Lower lobe of right lung (tissue), 2 donors: ENCODE results near the gene SPEM2. TPM values are rescaled to one million over a fixed set of nuclear protein-coding genes. Genes with fewer than 3 reads are reported as not detected.
A peak's percentile ranks its signal among the peaks of the same experiment; 100 is the strongest.

Source experiments
- ATAC-seq, 2 donors: fragments of 200-7000 bp; cut with Tn5 transposase; one replicate each; pipeline ENCODE4 v1.9.1; 2020 to 2022; ENCODE audit warnings: mild to moderate bottlenecking in 2 of 2, moderate library complexity in 2 of 2
- DNase-seq: peaks from one replicate; pipeline ENCODE4 v3.0.0-alpha.2; 2020
- H3K27ac ChIP-seq: fragments of 200-600 bp; one replicate; pipeline ENCODE4 v1.8.0; 2022
- H3K27me3 ChIP-seq: fragments of 200-600 bp; one replicate; pipeline ENCODE4 v1.8.0; 2022; ENCODE audit warnings: low read depth
- H3K36me3 ChIP-seq: fragments of 200-600 bp; one replicate; pipeline ENCODE4 v1.8.0; 2022; ENCODE audit warnings: mild to moderate bottlenecking
- H3K4me1 ChIP-seq: fragments of 200-600 bp; one replicate; pipeline ENCODE4 v1.8.0; 2022
- H3K4me3 ChIP-seq: fragments of 200-600 bp; one replicate; pipeline ENCODE4 v1.8.0; 2022; ENCODE audit warnings: mild to moderate bottlenecking
- H3K9me3 ChIP-seq: fragments of 200-600 bp; one replicate; pipeline ENCODE4 v1.8.0; 2022
- CTCF ChIP-seq: fragments of 200-600 bp; IDR thresholded peaks from one replicate; pipeline ENCODE4 v1.8.0; 2022; ENCODE audit warnings: antibody characterized with exemption, mild to moderate bottlenecking
- intact Hi-C: fragments of 100-400 bp; cut with DNase I; formaldehyde crosslinking; loops from one replicate; pipeline ENCODE4 v1.11.0; 2022
- total RNA-seq: library from RNA; stranded (reverse); fragmentation: NEBNext Ultra II Directional; extraction: Animal tissue kit (Norgen Biotek cat#: 25700); gene quantifications from one replicate; pipeline ENCODE4 v1.2.1, GENCODE V29; 2021
- donor health status: DM: no; HTN: yes; CAD: no; lungs with severe emphysema.

The SPEM2 gene
- total RNA-seq, 1 donor from 2014 or later: not detected

DNA sequence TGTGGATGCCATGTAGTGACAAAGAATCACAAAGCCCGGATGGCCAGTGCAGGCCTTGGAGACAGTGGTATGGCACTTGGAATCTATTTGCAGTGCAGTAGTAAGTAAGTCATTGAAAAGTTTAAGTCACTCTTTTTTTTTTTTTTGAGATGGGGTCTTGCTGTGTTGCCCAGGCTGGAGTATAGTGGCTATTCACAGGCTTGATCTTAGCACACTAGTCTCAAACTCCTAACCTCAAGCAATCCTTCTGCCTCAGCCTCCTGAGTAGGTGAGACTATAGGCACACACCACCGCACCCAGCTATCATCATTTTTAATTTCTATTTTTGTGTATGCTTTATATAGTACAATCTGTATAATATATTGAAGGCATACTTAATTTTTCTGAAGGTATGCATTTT, 26.8 kb upstream of the SPEM2 start:
- Histone ChIP-seq H3K27ac (no peak overlapping the region), H3K36me3 (no peaks in the 10 kb centered on the region), H3K9me3 (no peaks in the 10 kb centered on the region), H3K27me3 (no peaks in the 10 kb centered on the region), H3K4me3 (no peak overlapping the region), H3K4me1 (peaks cover 24% of the 10 kb centered on the region)
- intact Hi-C loops: no loop called here
- DNase-seq: no peak
- no peak for ATAC-seq
- no peak for TF ChIP-seq CTCF

DNA sequence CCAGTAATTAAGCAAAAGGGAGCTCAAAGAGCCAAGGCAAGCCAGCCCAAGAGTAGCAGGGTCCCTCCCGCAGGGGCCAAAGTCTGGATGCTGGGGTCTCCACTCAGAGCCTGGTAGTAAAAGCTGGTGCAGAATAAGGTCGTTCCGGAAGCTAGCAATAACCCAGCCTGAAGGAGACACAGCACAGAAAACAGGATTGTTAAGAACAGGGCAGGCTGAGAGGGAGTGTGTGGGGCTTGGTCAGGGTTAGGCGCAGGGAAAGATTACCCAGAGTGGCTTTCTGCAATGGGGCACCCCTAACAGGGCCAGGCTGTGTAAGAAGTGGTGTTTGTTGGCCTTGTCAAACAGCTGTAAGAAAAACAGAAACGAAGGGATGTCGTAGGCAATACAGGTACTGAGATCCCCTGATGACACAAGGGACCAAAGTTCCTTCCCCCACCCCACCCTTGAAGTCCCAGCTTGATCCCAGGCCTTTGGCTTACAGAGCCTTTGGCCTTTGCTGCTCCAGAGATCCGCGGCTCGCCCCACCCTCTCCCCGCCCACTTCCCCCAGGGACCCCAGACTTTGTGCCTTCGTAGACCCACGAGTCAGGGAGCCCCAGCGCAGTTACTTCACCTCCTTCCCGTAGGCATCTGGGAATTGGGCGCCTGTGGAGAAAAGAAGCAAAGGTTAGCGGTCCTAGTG, 22.2 kb upstream of the SPEM2 start:
- ATAC-seq (peak in 1 of 2 donors; percentile 1), DNase-seq (no peak)
- H3K4me1 ChIP-seq: peaks cover 20% of the 10 kb centered on the region
- H3K9me3 ChIP-seq: no peaks in the 10 kb centered on the region
- H3K36me3 ChIP-seq: no peaks in the 10 kb centered on the region
- peak overlapping the region; percentile 85 for H3K27ac ChIP-seq
- no peaks in the 10 kb centered on the region for H3K27me3 ChIP-seq
- TF ChIP-seq CTCF: no peak
- H3K4me3 ChIP-seq: peak overlapping the region; percentile 77
- intact Hi-C loops: no loop called here

DNA sequence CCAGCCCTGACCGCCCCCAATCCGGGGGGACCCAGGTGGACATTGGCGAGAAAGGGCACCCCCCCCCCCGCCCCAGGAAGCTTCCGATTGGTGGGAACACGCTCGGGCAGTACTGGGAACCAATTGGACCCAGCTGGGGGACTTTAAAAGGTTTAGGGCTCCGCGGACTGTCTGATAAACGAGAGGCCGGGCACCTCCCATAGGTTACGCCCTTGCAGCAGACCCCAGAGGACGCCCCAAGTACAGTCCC, 21.8 kb upstream of the SPEM2 start:
- intact Hi-C loops: no loop called here
- H3K9me3 ChIP-seq: no peaks in the 10 kb centered on the region
- no peaks in the 10 kb centered on the region for H3K36me3 ChIP-seq
- no peaks in the 10 kb centered on the region for H3K27me3 ChIP-seq
- no peak for TF ChIP-seq CTCF
- peak; percentile 67 to 69 for ATAC-seq
- peak overlapping the region; percentile 85 for H3K27ac ChIP-seq
- no peak for DNase-seq
- H3K4me3 ChIP-seq: peak overlapping the region; percentile 77
- peaks cover 20% of the 10 kb centered on the region for H3K4me1 ChIP-seq

GRCh38 chr17:7403977-7404736, 21.3 kb upstream of the SPEM2 start, which contains the start of gene TMEM256:
TMEM256 (minus strand) TSS chr17:7404097; CDS start chr17:7404084, 13 bp downstream.
- H3K9me3 ChIP-seq: no peaks in the 10 kb centered on the region
- ATAC-seq: peak; percentile 96
- DNase-seq: peak; percentile 98
- intact Hi-C loops: no loop called here
- no peaks in the 10 kb centered on the region for H3K36me3 ChIP-seq
- peak within 1 kb of the TSS; percentile 77 for H3K4me3 ChIP-seq
- no peaks in the 10 kb centered on the region for H3K27me3 ChIP-seq
- peak within 1 kb of the TSS; percentile 85 for H3K27ac ChIP-seq
- peaks cover 20% of the 10 kb centered on the region for H3K4me1 ChIP-seq
- no peak for TF ChIP-seq CTCF

- Histone ChIP-seq H3K4me1 (peaks cover 20% of the 10 kb centered on the region), H3K4me3 (peak overlapping the region; percentile 77), H3K27ac (peak overlapping the region; percentile 69), H3K9me3 (no peaks in the 10 kb centered on the region), H3K36me3 (no peaks in the 10 kb centered on the region), H3K27me3 (no peaks in the 10 kb centered on the region)
- TF ChIP-seq CTCF: peak; percentile 6
- peak; percentile 72 for DNase-seq
- intact Hi-C loops: no loop called here
- ATAC-seq: peak; percentile 52 to 61
Measured at GRCh38 chr17:7404737-7405349, 20.6 kb upstream of the SPEM2 start.
